ENCODE measurements around the gene CD164L2. TPM values are rescaled to one million over a fixed set of nuclear protein-coding genes. Genes with fewer than 3 reads are reported as not detected.

The CD164L2 gene
- total RNA-seq, 1 donor from 2014 or later: 0.29 TPM

- no peaks in the 10 kb centered on the region for H3K36me3 ChIP-seq (ENCODE audit: control insufficient read depth, insufficient read depth, low read length)
- H3K4me3 ChIP-seq (ENCODE audit: low read depth, low read length): no peak overlapping the region
- DNase-seq (ENCODE audit: low read depth): no peak
- peaks cover 9% of the 10 kb centered on the region for H3K27me3 ChIP-seq (ENCODE audit: control insufficient read depth, insufficient read depth, low read length)
- no peak for TF ChIP-seq CTCF (IDR thresholded peaks at IDR 0.05; ENCODE audit: insufficient read depth, low read length, poor library complexity, severe bottlenecking)
These were observed 11.1 kb upstream of the CD164L2 start for GRCh38 chr1:27394282-27394658.

- no peak for DNase-seq (ENCODE audit: low read depth)
- no peak overlapping the region for H3K4me3 ChIP-seq (ENCODE audit: low read depth, low read length)
- H3K36me3 ChIP-seq (ENCODE audit: control insufficient read depth, insufficient read depth, low read length): no peaks in the 10 kb centered on the region
- H3K27me3 ChIP-seq (ENCODE audit: control insufficient read depth, insufficient read depth, low read length): peaks cover 6% of the 10 kb centered on the region
- TF ChIP-seq CTCF (IDR thresholded peaks at IDR 0.05; ENCODE audit: insufficient read depth, low read length, poor library complexity, severe bottlenecking): no peak
These were observed 10.6 kb upstream of the CD164L2 start for GRCh38 chr1:27393641-27394281.

GRCh38 chr1:27392778-27393635 is 9.9 kb upstream of the CD164L2 start:
- peaks cover 6% of the 10 kb centered on the region for H3K27me3 ChIP-seq (ENCODE audit: control insufficient read depth, insufficient read depth, low read length)
- peak; percentile 45 for TF ChIP-seq CTCF (IDR thresholded peaks at IDR 0.05; ENCODE audit: insufficient read depth, low read length, poor library complexity, severe bottlenecking)
- DNase-seq (ENCODE audit: low read depth): no peak
- H3K36me3 ChIP-seq (ENCODE audit: control insufficient read depth, insufficient read depth, low read length): no peaks in the 10 kb centered on the region
- H3K4me3 ChIP-seq (ENCODE audit: low read depth, low read length): peak overlapping the region; percentile 74

- Histone ChIP-seq H3K27me3 (ENCODE audit: control insufficient read depth, insufficient read depth, low read length) (peaks cover 6% of the 10 kb centered on the region), H3K4me3 (ENCODE audit: low read depth, low read length) (peak within 1 kb of the TSS; percentile 74), H3K36me3 (ENCODE audit: control insufficient read depth, insufficient read depth, low read length) (no peaks in the 10 kb centered on the region)
- peak; percentile 64 for TF ChIP-seq CTCF (IDR thresholded peaks at IDR 0.05; ENCODE audit: insufficient read depth, low read length, poor library complexity, severe bottlenecking)
- no peak for DNase-seq (ENCODE audit: low read depth)
These were observed 9.1 kb upstream of the CD164L2 start, which contains the start of gene GPR3 for GRCh38 chr1:27392096-27392777. TSS of gene GPR3 (plus strand) at chr1:27392622. CDS start at chr1:27393799, 1,177 bp downstream.

GRCh38 chr1:27391511-27392095 is 8.5 kb upstream of the CD164L2 start:
- TF ChIP-seq CTCF (IDR thresholded peaks at IDR 0.05; ENCODE audit: insufficient read depth, low read length, poor library complexity, severe bottlenecking): no peak
- DNase-seq (ENCODE audit: low read depth): no peak
- H3K27me3 ChIP-seq (ENCODE audit: control insufficient read depth, insufficient read depth, low read length): peaks cover 6% of the 10 kb centered on the region
- H3K4me3 ChIP-seq (ENCODE audit: low read depth, low read length): peak overlapping the region; percentile 74
- H3K36me3 ChIP-seq (ENCODE audit: control insufficient read depth, insufficient read depth, low read length): no peaks in the 10 kb centered on the region

Measured in kidney epithelial cell (primary cell).